Erythroblast (primary cell): ENCODE measurements around the gene VPS37B.

Source experiments
- GATA1 ChIP-seq: IDR thresholded peaks from 2 replicates; pipeline ENCODE4 v1.6.1; 2011; ENCODE audit warnings: low read depth, mild to moderate bottlenecking, control low read depth, low read length, moderate library complexity
- POLR2A ChIP-seq: IDR thresholded peaks from 2 replicates; pipeline ENCODE4 v1.6.1; 2011; ENCODE audit warnings: mild to moderate bottlenecking, low read length

- TF ChIP-seq POLR2A = no peak
- no peak for TF ChIP-seq GATA1
These were observed 25.6 kb downstream of the VPS37B start for GRCh38 chr12:122870163-122870842.
